GM06990 (cell line): ENCODE measurements around the gene GDPD5.
A peak's percentile ranks its signal among the peaks of the same experiment; 100 is the strongest.

Source experiments
- DNase-seq: peaks from one replicate; pipeline ENCODE4 v3.0.0-alpha.2; 2011; ENCODE audit not compliant: insufficient read length; ENCODE audit errors: extremely low read depth
- H3K27me3 ChIP-seq: replicated peaks from 2 replicates; pipeline ENCODE4 v1.6.0; 2011; ENCODE audit warnings: low read length; ENCODE audit not compliant: control insufficient read depth, insufficient read depth
- H3K36me3 ChIP-seq: 2 replicates; pipeline ENCODE4 v1.5.1; 2011; ENCODE audit warnings: low read length; ENCODE audit not compliant: control insufficient read depth, insufficient read depth
- H3K4me3 ChIP-seq: replicated peaks from 2 replicates; pipeline ENCODE4 v1.5.1; 2011; ENCODE audit warnings: low read depth, mild to moderate bottlenecking, control low read depth, low read length
- TF ChIP-seq, protein P1 (sequence below): IDR thresholded peaks from 2 replicates; pipeline ENCODE4 v1.5.1; 2011; ENCODE audit warnings: low read length, control low read depth, mild to moderate bottlenecking, inconsistent platforms; ENCODE audit not compliant: insufficient read depth, poor library complexity, severe bottlenecking

GDPD5 gene

DNA sequence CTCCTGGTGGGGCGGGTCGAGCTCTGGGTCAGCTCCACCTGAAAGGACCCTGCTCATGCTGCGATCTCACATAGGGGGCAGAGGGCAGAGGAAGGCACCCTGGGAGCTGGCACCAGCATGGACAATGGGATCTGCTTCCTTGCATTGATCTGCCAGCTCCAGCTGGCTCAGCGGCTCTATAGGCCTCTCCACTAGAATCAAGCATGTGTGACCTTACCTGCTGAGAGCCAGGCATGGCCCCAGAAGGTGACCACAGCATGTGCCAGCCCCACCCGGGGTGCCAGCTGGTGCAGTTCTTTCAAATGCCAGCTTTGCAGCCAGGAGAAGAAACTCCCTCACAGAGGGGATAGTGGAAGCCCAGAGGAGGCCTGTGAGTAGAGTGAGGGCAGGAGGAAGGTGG lies 70.8 kb downstream of the GDPD5 start:
- no peaks in the 10 kb centered on the region for H3K36me3 ChIP-seq
- no peaks in the 10 kb centered on the region for H3K27me3 ChIP-seq
- no peak for DNase-seq
- TF ChIP-seq, protein P1, sequence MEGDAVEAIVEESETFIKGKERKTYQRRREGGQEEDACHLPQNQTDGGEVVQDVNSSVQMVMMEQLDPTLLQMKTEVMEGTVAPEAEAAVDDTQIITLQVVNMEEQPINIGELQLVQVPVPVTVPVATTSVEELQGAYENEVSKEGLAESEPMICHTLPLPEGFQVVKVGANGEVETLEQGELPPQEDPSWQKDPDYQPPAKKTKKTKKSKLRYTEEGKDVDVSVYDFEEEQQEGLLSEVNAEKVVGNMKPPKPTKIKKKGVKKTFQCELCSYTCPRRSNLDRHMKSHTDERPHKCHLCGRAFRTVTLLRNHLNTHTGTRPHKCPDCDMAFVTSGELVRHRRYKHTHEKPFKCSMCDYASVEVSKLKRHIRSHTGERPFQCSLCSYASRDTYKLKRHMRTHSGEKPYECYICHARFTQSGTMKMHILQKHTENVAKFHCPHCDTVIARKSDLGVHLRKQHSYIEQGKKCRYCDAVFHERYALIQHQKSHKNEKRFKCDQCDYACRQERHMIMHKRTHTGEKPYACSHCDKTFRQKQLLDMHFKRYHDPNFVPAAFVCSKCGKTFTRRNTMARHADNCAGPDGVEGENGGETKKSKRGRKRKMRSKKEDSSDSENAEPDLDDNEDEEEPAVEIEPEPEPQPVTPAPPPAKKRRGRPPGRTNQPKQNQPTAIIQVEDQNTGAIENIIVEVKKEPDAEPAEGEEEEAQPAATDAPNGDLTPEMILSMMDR: no peak
- H3K4me3 ChIP-seq: no peak overlapping the region

DNA sequence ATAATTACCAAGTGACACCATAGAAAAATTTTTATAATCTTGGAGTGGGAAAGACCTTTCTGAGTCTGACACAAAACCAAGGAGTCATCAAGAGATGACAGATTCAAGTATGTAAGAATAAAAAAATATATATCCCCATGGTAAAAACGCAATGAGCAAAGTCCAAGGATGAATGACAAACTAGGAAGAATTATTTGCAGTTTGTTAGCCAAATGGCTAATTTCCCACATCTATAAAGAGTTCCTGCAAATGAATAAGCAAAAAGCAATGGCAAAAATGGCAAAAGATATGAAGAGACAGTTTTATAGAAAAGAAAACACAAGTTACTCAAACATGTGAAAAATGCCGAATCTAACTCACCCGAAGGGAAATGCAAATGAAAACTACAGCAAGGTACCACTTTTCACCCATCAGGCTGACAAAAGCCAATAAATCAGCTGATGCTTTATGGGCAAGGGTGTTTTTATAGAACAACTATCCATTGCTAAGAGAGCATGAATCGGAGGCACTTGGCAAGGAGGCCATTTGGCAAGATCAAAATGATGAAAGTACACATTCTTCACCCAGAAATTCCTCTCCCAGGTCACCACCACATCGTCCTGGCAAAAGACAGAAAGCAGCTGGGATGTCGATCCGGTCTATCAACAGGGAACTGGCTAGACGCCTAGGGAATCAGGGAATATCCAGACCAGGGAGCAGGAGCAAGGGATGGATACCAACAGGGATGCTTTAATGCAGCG lies 71.7 kb downstream of the GDPD5 start:
- Histone ChIP-seq H3K4me3 (no peak overlapping the region), H3K27me3 (no peaks in the 10 kb centered on the region), H3K36me3 (no peaks in the 10 kb centered on the region)
- TF ChIP-seq, protein P1: no peak
- DNase-seq: no peak

DNA sequence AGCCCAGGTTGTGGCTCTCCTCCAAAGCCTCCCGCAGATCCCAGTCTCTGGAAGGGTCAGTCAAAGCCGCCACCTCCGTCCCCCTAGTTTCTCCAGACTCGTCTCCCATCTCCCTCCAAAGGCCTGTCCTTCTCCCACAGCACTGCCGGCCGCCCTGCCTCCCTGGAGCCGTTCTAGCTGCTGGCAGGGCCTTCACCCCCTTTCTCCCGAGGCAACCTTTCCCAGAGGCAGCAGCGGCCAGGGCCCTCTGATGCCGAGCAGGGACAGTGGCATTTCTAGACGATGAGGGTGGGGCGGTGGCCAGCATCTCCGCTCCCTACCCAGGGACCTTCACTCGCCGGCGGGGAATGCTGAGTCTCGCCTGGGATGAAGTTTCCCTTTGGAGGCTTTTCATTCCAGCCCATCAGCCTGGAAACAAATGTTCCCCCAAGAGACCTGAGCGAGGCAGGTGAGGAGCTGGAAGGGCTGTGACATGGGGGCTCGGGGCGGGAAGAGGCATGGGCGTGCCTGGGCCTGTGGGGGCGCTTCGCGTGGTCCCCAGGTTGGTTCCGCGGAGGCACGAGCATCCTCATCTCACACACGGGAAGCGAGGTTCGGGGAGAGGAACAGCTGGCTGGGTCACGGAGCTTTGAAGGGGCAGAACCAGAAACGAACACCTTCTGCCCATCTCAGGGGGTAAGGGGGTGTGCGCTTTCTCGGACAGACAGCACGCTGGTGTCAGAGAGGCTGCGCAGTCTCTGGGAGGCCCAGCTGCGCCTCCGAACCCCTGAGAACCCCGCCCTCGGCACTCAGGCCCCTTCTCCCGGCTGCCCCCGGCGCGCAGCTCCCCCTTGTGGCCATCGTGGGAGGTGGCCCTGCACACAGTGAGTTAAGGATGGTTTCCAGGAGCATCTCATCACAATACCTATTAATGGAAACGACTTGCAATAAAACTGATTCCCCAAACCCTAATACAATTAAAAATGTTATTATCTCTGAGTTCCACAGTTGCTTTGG lies 74.6 kb downstream of the GDPD5 start:
- DNase-seq: no peak
- Histone ChIP-seq H3K36me3 (no peaks in the 10 kb centered on the region), H3K4me3 (no peak overlapping the region), H3K27me3 (no peaks in the 10 kb centered on the region)
- TF ChIP-seq, protein P1: peak; percentile 57

DNA sequence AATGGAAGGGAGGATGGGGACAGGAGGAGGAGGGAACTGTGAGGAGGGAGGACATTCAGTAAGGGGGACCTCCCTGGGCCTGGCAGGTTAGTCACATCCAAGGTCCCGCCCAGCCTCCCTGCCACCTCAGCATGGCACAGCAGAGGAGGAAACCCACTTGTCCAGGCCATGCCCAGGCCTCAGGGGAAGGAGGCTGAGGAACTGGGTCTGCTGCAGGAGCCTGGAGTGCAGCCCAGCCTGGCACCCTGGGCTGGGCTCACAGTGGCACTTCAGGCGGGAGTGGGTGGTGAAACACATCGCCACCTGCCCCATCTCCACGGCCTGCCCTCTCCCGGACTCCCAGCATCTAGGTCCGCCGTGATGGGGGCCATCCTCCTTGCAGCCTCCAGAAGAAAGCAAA lies 75.5 kb downstream of the GDPD5 start:
- H3K36me3 ChIP-seq: no peaks in the 10 kb centered on the region
- H3K4me3 ChIP-seq: no peak overlapping the region
- no peaks in the 10 kb centered on the region for H3K27me3 ChIP-seq
- DNase-seq: no peak
- TF ChIP-seq, protein P1: no peak

DNA sequence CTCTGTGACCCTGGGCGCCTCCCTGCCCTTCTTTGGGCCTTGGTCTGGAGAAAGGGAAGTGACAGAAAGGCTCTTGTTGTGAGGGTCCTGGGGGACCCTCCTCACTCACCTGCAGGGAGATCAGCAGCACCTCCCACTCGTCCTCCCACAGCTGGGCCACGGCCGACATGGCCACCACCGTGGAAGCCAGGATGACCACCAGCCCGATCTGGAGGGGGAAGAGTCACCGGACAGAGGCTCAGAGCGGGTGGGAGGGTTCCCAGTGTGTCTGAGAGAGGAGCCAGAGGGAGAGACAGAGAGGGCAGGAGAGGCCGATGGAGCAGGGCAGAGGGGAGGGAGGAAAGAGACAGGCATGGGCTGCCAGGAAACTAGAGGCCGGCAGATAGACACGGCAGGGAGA lies 76.0 kb downstream of the GDPD5 start:
- no peaks in the 10 kb centered on the region for H3K27me3 ChIP-seq
- TF ChIP-seq, protein P1: no peak
- H3K4me3 ChIP-seq: no peak overlapping the region
- no peaks in the 10 kb centered on the region for H3K36me3 ChIP-seq
- no peak for DNase-seq
